ENCODE data around the gene NPHP4.
A peak's percentile ranks its signal among the peaks of the same experiment; 100 is the strongest.
"Not testable (repeated sequence)": the region's sequence is repeated elsewhere in the genome, so short reads cannot be mapped to it uniquely, and the experiment has no call there.

Gene NPHP4

GRCh38 chr1:5926686-5927435 lies 65.4 kb downstream of the NPHP4 start:
- CTCF ChIA-PET = interaction anchor here (0.8 kb wide), 1 partner anchor 11 kb away, joined by 3 read pairs; no protein-coding TSS in a partner anchor
- no peak for DNase-seq (ENCODE audit: low spot score)
- POLR2A ChIA-PET (ENCODE audit: low non-redundant PET) = no interaction called here
- TF ChIP-seq CTCF (conservative IDR thresholded peaks at IDR 0.05; ENCODE audit: low read depth) = no peak
- H3K27ac ChIP-seq = peak overlapping the region; percentile 2; the same call in 1 of the 2 replicates

- CTCF ChIA-PET; DNase-seq (ENCODE audit: low spot score); H3K27ac ChIP-seq; POLR2A ChIA-PET (ENCODE audit: low non-redundant PET): not testable (repeated sequence)
Observed at GRCh38 chr1:5922700-5923330, 69.4 kb downstream of the NPHP4 start.

GRCh38 chr1:5921671-5922070 lies 70.6 kb downstream of the NPHP4 start:
- POLR2A ChIA-PET (ENCODE audit: low non-redundant PET) = no interaction called here
- CTCF ChIA-PET = no interaction called here
- DNase-seq (ENCODE audit: low spot score) = no peak
- H3K27ac ChIP-seq = no peak overlapping the region
- TF ChIP-seq CTCF (conservative IDR thresholded peaks at IDR 0.05; ENCODE audit: low read depth) = no peak

GRCh38 chr1:5921129-5921528 lies 71.1 kb downstream of the NPHP4 start:
- no peak for DNase-seq (ENCODE audit: low spot score)
- no peak overlapping the region for H3K27ac ChIP-seq
- no peak for TF ChIP-seq CTCF (conservative IDR thresholded peaks at IDR 0.05; ENCODE audit: low read depth)
- ChIA-PET POLR2A (ENCODE audit: low non-redundant PET) (no interaction called here), CTCF (no interaction called here)

GRCh38 chr1:5920201-5920600 lies 72.0 kb downstream of the NPHP4 start:
- CTCF ChIA-PET = interaction anchor here (0.6 kb wide), 1 partner anchor 325 kb away, joined by 5 read pairs; no protein-coding TSS in a partner anchor
- TF ChIP-seq CTCF (conservative IDR thresholded peaks at IDR 0.05; ENCODE audit: low read depth) = no peak

GRCh38 chr1:5918275-5918649 lies 74.0 kb downstream of the NPHP4 start:
- TF ChIP-seq CTCF (conservative IDR thresholded peaks at IDR 0.05; ENCODE audit: low read depth) = no peak
- no peak for DNase-seq (ENCODE audit: low spot score)
- CTCF ChIA-PET = no interaction called here
- POLR2A ChIA-PET (ENCODE audit: low non-redundant PET) = no interaction called here
- H3K27ac ChIP-seq = no peak overlapping the region

More at GRCh38 chr1:5920201-5920600, 72.0 kb downstream of the NPHP4 start:
- no peak for DNase-seq (ENCODE audit: low spot score)
- POLR2A ChIA-PET (ENCODE audit: low non-redundant PET) = no interaction called here
- H3K27ac ChIP-seq = no peak overlapping the region

Measured in RWPE1 (cell line).